22Rv1 (cell line): ENCODE data around the gene UBE3B.

ENCODE experiments used
- ZFX ChIP-seq: fragments of 450-650 bp; IDR thresholded peaks from 2 replicates; pipeline ENCODE4 v1.6.1; 2017; ENCODE audit warnings: antibody characterized with exemption, borderline replicate concordance
- TF ChIP-seq, protein P1 (sequence below): fragments of 450-650 bp; IDR thresholded peaks from 2 replicates; pipeline ENCODE4 v1.5.1; 2017; ENCODE audit warnings: mild to moderate bottlenecking

DNA sequence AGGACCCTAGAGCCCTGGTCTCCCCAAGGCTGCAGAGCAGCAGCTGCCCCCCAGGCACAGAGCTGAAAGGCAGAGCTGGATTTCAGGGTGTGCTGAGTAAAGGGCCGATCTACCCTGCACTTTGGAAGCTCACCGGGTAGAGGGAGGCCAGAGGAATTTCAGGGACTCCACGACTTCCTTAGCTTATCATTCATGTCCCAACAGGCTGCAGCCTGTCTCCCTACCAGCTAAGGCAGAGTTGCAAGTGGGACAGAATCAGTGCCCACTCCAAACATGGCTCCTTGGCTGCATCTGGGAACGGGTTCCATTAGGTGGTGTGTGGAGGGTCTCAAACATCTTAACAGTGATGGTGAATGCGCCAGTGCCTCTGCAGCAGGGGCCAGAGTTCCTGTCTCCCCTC is 68.4 kb downstream of the UBE3B start:
- TF ChIP-seq, protein P1, sequence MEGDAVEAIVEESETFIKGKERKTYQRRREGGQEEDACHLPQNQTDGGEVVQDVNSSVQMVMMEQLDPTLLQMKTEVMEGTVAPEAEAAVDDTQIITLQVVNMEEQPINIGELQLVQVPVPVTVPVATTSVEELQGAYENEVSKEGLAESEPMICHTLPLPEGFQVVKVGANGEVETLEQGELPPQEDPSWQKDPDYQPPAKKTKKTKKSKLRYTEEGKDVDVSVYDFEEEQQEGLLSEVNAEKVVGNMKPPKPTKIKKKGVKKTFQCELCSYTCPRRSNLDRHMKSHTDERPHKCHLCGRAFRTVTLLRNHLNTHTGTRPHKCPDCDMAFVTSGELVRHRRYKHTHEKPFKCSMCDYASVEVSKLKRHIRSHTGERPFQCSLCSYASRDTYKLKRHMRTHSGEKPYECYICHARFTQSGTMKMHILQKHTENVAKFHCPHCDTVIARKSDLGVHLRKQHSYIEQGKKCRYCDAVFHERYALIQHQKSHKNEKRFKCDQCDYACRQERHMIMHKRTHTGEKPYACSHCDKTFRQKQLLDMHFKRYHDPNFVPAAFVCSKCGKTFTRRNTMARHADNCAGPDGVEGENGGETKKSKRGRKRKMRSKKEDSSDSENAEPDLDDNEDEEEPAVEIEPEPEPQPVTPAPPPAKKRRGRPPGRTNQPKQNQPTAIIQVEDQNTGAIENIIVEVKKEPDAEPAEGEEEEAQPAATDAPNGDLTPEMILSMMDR: no peak
- TF ChIP-seq ZFX: no peak
